Measurements from ENCODE around the gene HCN3.
"Not testable (repeated sequence)": the region's sequence is repeated elsewhere in the genome, so short reads cannot be mapped to it uniquely, and the experiment has no call there.

HCN3 gene

GRCh38 chr1:155242805-155243358 is 34.4 kb upstream of the HCN3 start:
- Histone ChIP-seq H3K9me3 (ENCODE audit: control insufficient read depth in 1 of 2, low read length in 2 of 2) (no peaks in the 10 kb centered on the region), H3K4me1 (ENCODE audit: control insufficient read depth in 1 of 2, insufficient read depth in 2 of 2, low read length in 2 of 2) (peaks cover 9 to 36% of the 10 kb centered on the region in 2 donors), H3K27me3 (ENCODE audit: control insufficient read depth in 1 of 2, insufficient read depth in 2 of 2, low read length in 2 of 2) (no peaks in the 10 kb centered on the region), H3K9ac (ENCODE audit: low read depth in 1 of 2, low read length in 2 of 2) (peak overlapping the region in 1 of 2 donors; percentile 66), H3K27ac (ENCODE audit: low read depth, low read length) (no peak overlapping the region), H3K4me3 (ENCODE audit: low read depth in 1 of 2, low read length in 2 of 2) (peak overlapping the region in 1 of 2 donors; percentile 86), H3K36me3 (ENCODE audit: control insufficient read depth in 1 of 2, insufficient read depth in 2 of 2, low read length in 2 of 2) (peaks cover 0 to 12% of the 10 kb centered on the region in 2 donors)

GRCh38 chr1:155244368-155245162 is 32.7 kb upstream of the HCN3 start:
- no peaks in the 10 kb centered on the region for H3K27me3 ChIP-seq (ENCODE audit: control insufficient read depth in 1 of 2, insufficient read depth in 2 of 2, low read length in 2 of 2)
- peaks cover 0 to 7% of the 10 kb centered on the region in 2 donors for H3K36me3 ChIP-seq (ENCODE audit: control insufficient read depth in 1 of 2, insufficient read depth in 2 of 2, low read length in 2 of 2)
- H3K4me1 ChIP-seq (ENCODE audit: control insufficient read depth in 1 of 2, insufficient read depth in 2 of 2, low read length in 2 of 2) = peaks cover 9 to 36% of the 10 kb centered on the region in 2 donors
- peak overlapping the region; percentile 51 to 66 for H3K9ac ChIP-seq (ENCODE audit: low read depth in 1 of 2, low read length in 2 of 2)
- peak overlapping the region; percentile 86 for H3K27ac ChIP-seq (ENCODE audit: low read depth, low read length)
- H3K9me3 ChIP-seq (ENCODE audit: control insufficient read depth in 1 of 2, low read length in 2 of 2) = no peaks in the 10 kb centered on the region
- H3K4me3 ChIP-seq (ENCODE audit: low read depth in 1 of 2, low read length in 2 of 2) = peak overlapping the region; percentile 68 to 86

GRCh38 chr1:155245163-155245524 is 32.1 kb upstream of the HCN3 start:
- no peaks in the 10 kb centered on the region for H3K27me3 ChIP-seq (ENCODE audit: control insufficient read depth in 1 of 2, insufficient read depth in 2 of 2, low read length in 2 of 2)
- H3K4me1 ChIP-seq (ENCODE audit: control insufficient read depth in 1 of 2, insufficient read depth in 2 of 2, low read length in 2 of 2) = peaks cover 9 to 36% of the 10 kb centered on the region in 2 donors
- peaks cover 0 to 7% of the 10 kb centered on the region in 2 donors for H3K36me3 ChIP-seq (ENCODE audit: control insufficient read depth in 1 of 2, insufficient read depth in 2 of 2, low read length in 2 of 2)
- peak overlapping the region; percentile 16 for H3K27ac ChIP-seq (ENCODE audit: low read depth, low read length)
- H3K9me3 ChIP-seq (ENCODE audit: control insufficient read depth in 1 of 2, low read length in 2 of 2) = no peaks in the 10 kb centered on the region
- peak overlapping the region; percentile 51 to 66 for H3K9ac ChIP-seq (ENCODE audit: low read depth in 1 of 2, low read length in 2 of 2)
- peak overlapping the region; percentile 68 to 86 for H3K4me3 ChIP-seq (ENCODE audit: low read depth in 1 of 2, low read length in 2 of 2)

DNA sequence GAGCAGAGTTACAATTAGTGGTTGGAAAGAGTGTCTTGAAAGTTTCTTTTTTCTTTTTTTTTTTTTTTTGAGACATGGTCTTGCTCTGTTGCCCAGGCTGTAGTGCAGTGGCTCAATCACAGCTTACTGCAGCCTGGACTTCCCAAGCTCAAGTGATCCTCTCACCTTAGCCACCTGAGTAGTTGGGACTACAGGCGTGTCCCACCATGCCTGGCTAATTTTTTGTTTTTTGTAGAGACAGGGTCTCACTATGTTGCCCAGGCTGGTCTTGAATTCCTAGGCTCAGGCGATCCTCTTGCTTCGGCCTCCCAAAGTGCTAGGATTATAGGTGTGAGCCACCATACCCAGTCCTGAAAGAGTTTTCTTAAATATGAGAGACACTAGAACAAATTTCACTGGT is 30.5 kb upstream of the HCN3 start:
- not testable (repeated sequence) for H3K9me3 ChIP-seq (ENCODE audit: control insufficient read depth in 1 of 2, low read length in 2 of 2); H3K4me3 ChIP-seq (ENCODE audit: low read depth in 1 of 2, low read length in 2 of 2); H3K36me3 ChIP-seq (ENCODE audit: control insufficient read depth in 1 of 2, insufficient read depth in 2 of 2, low read length in 2 of 2); H3K27ac ChIP-seq (ENCODE audit: low read depth, low read length); H3K27me3 ChIP-seq (ENCODE audit: control insufficient read depth in 1 of 2, insufficient read depth in 2 of 2, low read length in 2 of 2); H3K9ac ChIP-seq (ENCODE audit: low read depth in 1 of 2, low read length in 2 of 2)
- H3K4me1 ChIP-seq (ENCODE audit: control insufficient read depth in 1 of 2, insufficient read depth in 2 of 2, low read length in 2 of 2) = peaks cover 6 to 30% of the 10 kb centered on the region in 2 donors

- no peaks in the 10 kb centered on the region for H3K9me3 ChIP-seq (ENCODE audit: control insufficient read depth in 1 of 2, low read length in 2 of 2)
- peaks cover 4 to 28% of the 10 kb centered on the region in 2 donors for H3K4me1 ChIP-seq (ENCODE audit: control insufficient read depth in 1 of 2, insufficient read depth in 2 of 2, low read length in 2 of 2)
- no peak overlapping the region for H3K27ac ChIP-seq (ENCODE audit: low read depth, low read length)
- no peak overlapping the region for H3K9ac ChIP-seq (ENCODE audit: low read depth in 1 of 2, low read length in 2 of 2)
- no peak overlapping the region for H3K4me3 ChIP-seq (ENCODE audit: low read depth in 1 of 2, low read length in 2 of 2)
- peaks cover 0 to 7% of the 10 kb centered on the region in 2 donors for H3K36me3 ChIP-seq (ENCODE audit: control insufficient read depth in 1 of 2, insufficient read depth in 2 of 2, low read length in 2 of 2)
- H3K27me3 ChIP-seq (ENCODE audit: control insufficient read depth in 1 of 2, insufficient read depth in 2 of 2, low read length in 2 of 2) = no peaks in the 10 kb centered on the region
Measured at GRCh38 chr1:155247667-155248553, 29.4 kb upstream of the HCN3 start.

- H3K27me3 ChIP-seq (ENCODE audit: control insufficient read depth in 1 of 2, insufficient read depth in 2 of 2, low read length in 2 of 2) = no peaks in the 10 kb centered on the region
- H3K9ac ChIP-seq (ENCODE audit: low read depth in 1 of 2, low read length in 2 of 2) = peak overlapping the region; percentile 65 to 66
- H3K36me3 ChIP-seq (ENCODE audit: control insufficient read depth in 1 of 2, insufficient read depth in 2 of 2, low read length in 2 of 2) = peaks cover 0 to 7% of the 10 kb centered on the region in 2 donors
- peaks cover 16 to 26% of the 10 kb centered on the region in 2 donors for H3K4me1 ChIP-seq (ENCODE audit: control insufficient read depth in 1 of 2, insufficient read depth in 2 of 2, low read length in 2 of 2)
- H3K27ac ChIP-seq (ENCODE audit: low read depth, low read length) = no peak overlapping the region
- H3K4me3 ChIP-seq (ENCODE audit: low read depth in 1 of 2, low read length in 2 of 2) = peak overlapping the region; percentile 43 to 61
- no peaks in the 10 kb centered on the region for H3K9me3 ChIP-seq (ENCODE audit: control insufficient read depth in 1 of 2, low read length in 2 of 2)
Measured at GRCh38 chr1:155250246-155250632, 27.0 kb upstream of the HCN3 start.

GRCh38 chr1:155250633-155251449 is 26.4 kb upstream of the HCN3 start:
- Histone ChIP-seq H3K27me3 (ENCODE audit: control insufficient read depth in 1 of 2, insufficient read depth in 2 of 2, low read length in 2 of 2) (no peaks in the 10 kb centered on the region), H3K4me1 (ENCODE audit: control insufficient read depth in 1 of 2, insufficient read depth in 2 of 2, low read length in 2 of 2) (peaks cover 19 to 22% of the 10 kb centered on the region in 2 donors), H3K27ac (ENCODE audit: low read depth, low read length) (no peak overlapping the region), H3K36me3 (ENCODE audit: control insufficient read depth in 1 of 2, insufficient read depth in 2 of 2, low read length in 2 of 2) (peaks cover 0 to 7% of the 10 kb centered on the region in 2 donors), H3K4me3 (ENCODE audit: low read depth in 1 of 2, low read length in 2 of 2) (peak overlapping the region; percentile 43 to 61), H3K9me3 (ENCODE audit: control insufficient read depth in 1 of 2, low read length in 2 of 2) (no peaks in the 10 kb centered on the region), H3K9ac (ENCODE audit: low read depth in 1 of 2, low read length in 2 of 2) (peak overlapping the region; percentile 65 to 66)

- no peak overlapping the region for H3K9ac ChIP-seq (ENCODE audit: low read depth in 1 of 2, low read length in 2 of 2)
- peaks cover under 1 to 7% of the 10 kb centered on the region in 2 donors for H3K36me3 ChIP-seq (ENCODE audit: control insufficient read depth in 1 of 2, insufficient read depth in 2 of 2, low read length in 2 of 2)
- H3K4me3 ChIP-seq (ENCODE audit: low read depth in 1 of 2, low read length in 2 of 2) = no peak overlapping the region
- H3K27ac ChIP-seq (ENCODE audit: low read depth, low read length) = no peak overlapping the region
- no peaks in the 10 kb centered on the region for H3K27me3 ChIP-seq (ENCODE audit: control insufficient read depth in 1 of 2, insufficient read depth in 2 of 2, low read length in 2 of 2)
- no peaks in the 10 kb centered on the region for H3K9me3 ChIP-seq (ENCODE audit: control insufficient read depth in 1 of 2, low read length in 2 of 2)
- peaks cover 26 to 29% of the 10 kb centered on the region in 2 donors for H3K4me1 ChIP-seq (ENCODE audit: control insufficient read depth in 1 of 2, insufficient read depth in 2 of 2, low read length in 2 of 2)
Measured at GRCh38 chr1:155251566-155251965, 25.7 kb upstream of the HCN3 start.

GRCh38 chr1:155253208-155253607 is 24.1 kb upstream of the HCN3 start:
- Histone ChIP-seq H3K9me3 (ENCODE audit: control insufficient read depth in 1 of 2, low read length in 2 of 2) (no peaks in the 10 kb centered on the region), H3K9ac (ENCODE audit: low read depth in 1 of 2, low read length in 2 of 2) (no peak overlapping the region), H3K36me3 (ENCODE audit: control insufficient read depth in 1 of 2, insufficient read depth in 2 of 2, low read length in 2 of 2) (peaks cover 8 to 12% of the 10 kb centered on the region in 2 donors), H3K4me1 (ENCODE audit: control insufficient read depth in 1 of 2, insufficient read depth in 2 of 2, low read length in 2 of 2) (peaks cover 29% of the 10 kb centered on the region in 2 donors), H3K27me3 (ENCODE audit: control insufficient read depth in 1 of 2, insufficient read depth in 2 of 2, low read length in 2 of 2) (no peaks in the 10 kb centered on the region), H3K27ac (ENCODE audit: low read depth, low read length) (no peak overlapping the region), H3K4me3 (ENCODE audit: low read depth in 1 of 2, low read length in 2 of 2) (no peak overlapping the region)

Measured in duodenal mucosa (tissue), 2 donors.